Caco-2 (cell line): ENCODE results near the gene ZC3H14. TPM values are rescaled to one million over a fixed set of nuclear protein-coding genes. Genes with fewer than 3 reads are reported as not detected.

Source experiments
- BruUV-seq: library from RNA; stranded (reverse); fragments of 400-500 nt; replicated peaks from 2 replicates; lab custom pipeline; 2021; lab: Mats Ljungman, UMichigan
- CTCF ChIA-PET: fragments of 300-600 bp; sonication (Branson Sonifier 250); formaldehyde crosslinking; loops from one replicate; lab custom pipeline; 2022; ENCODE audit warnings: antibody characterized with exemption; lab: Charles Lee
- POLR2A ChIA-PET: fragments of 300-600 bp; sonication (Branson Sonifier 250); formaldehyde crosslinking; loops from one replicate; lab custom pipeline; 2022; ENCODE audit warnings: antibody characterized with exemption; lab: Charles Lee
- DNase-seq, 2 experiments: peaks; one replicate each; pipeline versions ENCODE4 v3.0.0 to v3.0.0-alpha.2; 2020 to 2022
- H3K27me3 ChIP-seq: replicated peaks from 2 replicates; pipeline ENCODE4 v1.6.0; 2011; ENCODE audit warnings: low read length; ENCODE audit not compliant: control insufficient read depth, insufficient read depth
- H3K36me3 ChIP-seq: 2 replicates; pipeline ENCODE4 v1.5.1; 2011; ENCODE audit warnings: low read length; ENCODE audit not compliant: control insufficient read depth, insufficient read depth
- H3K4me1 ChIP-seq: fragments of 250-450 bp; sonication (Bioruptor Pico); 2 replicates; pipeline ENCODE4 v1.5.1; 2020; ENCODE audit warnings: mild to moderate bottlenecking
- H3K4me3 ChIP-seq: 2 replicates; pipeline ENCODE4 v1.5.1; 2011; ENCODE audit warnings: low read depth, mild to moderate bottlenecking, control low read depth, low read length
- H3K9me3 ChIP-seq: fragments of 250-450 bp; sonication (Bioruptor Pico); 2 replicates; pipeline ENCODE4 v1.5.1; 2020; ENCODE audit warnings: mild to moderate bottlenecking, moderate library complexity
- H3K27ac Mint-ChIP-seq: one replicate; pipeline ENCODE4 v1.8.0; 2022; ENCODE audit warnings: mixed read lengths; ENCODE audit not compliant: unreplicated experiment
- H3K27me3 Mint-ChIP-seq: one replicate; pipeline ENCODE4 v1.8.0; 2022; ENCODE audit warnings: mixed read lengths; ENCODE audit not compliant: insufficient read depth, unreplicated experiment
- H3K36me3 Mint-ChIP-seq: one replicate; pipeline ENCODE4 v1.8.0; 2022; ENCODE audit warnings: mild to moderate bottlenecking, mixed read lengths; ENCODE audit not compliant: insufficient read depth, unreplicated experiment
- H3K4me1 Mint-ChIP-seq: one replicate; pipeline ENCODE4 v1.8.0; 2022; ENCODE audit warnings: low read depth, mixed read lengths; ENCODE audit not compliant: unreplicated experiment
- H3K4me3 Mint-ChIP-seq: one replicate; pipeline ENCODE4 v1.8.0; 2022; ENCODE audit warnings: mild to moderate bottlenecking, moderate library complexity, mixed read lengths; ENCODE audit not compliant: unreplicated experiment
- H3K9me3 Mint-ChIP-seq: one replicate; pipeline ENCODE4 v1.8.0; 2022; ENCODE audit warnings: mixed read lengths; ENCODE audit not compliant: unreplicated experiment
- CTCF ChIP-seq, 2 experiments: fragments of 200-600 bp in 1 of 2; IDR thresholded peaks; 1 replicate in 1 of 2; 2 replicates in 1 of 2; pipeline versions ENCODE4 v1.5.1 to v1.8.0; 2011 to 2022; ENCODE audit warnings: antibody characterized with exemption in 1 of 2, control low read depth in 1 of 2, inconsistent platforms in 1 of 2, low read depth in 1 of 2, low read length in 1 of 2, mild to moderate bottlenecking in 1 of 2, moderate library complexity in 1 of 2; ENCODE audit not compliant: insufficient read depth in 1 of 2, severe bottlenecking in 1 of 2, unreplicated experiment in 1 of 2
- intact Hi-C: fragments of 100-400 bp; cut with micrococcal nuclease; formaldehyde crosslinking; loops from one replicate; pipeline ENCODE4 v1.10.0; 2022; ENCODE audit not compliant: unreplicated experiment
- total RNA-seq: library from RNA; stranded (reverse); gene quantifications from 2 replicates; pipeline ENCODE4 v1.2.3, GENCODE V29; 2022

ZC3H14 gene
- total RNA-seq, 1 experiment from 2014 or later: 77.1 TPM

DNA sequence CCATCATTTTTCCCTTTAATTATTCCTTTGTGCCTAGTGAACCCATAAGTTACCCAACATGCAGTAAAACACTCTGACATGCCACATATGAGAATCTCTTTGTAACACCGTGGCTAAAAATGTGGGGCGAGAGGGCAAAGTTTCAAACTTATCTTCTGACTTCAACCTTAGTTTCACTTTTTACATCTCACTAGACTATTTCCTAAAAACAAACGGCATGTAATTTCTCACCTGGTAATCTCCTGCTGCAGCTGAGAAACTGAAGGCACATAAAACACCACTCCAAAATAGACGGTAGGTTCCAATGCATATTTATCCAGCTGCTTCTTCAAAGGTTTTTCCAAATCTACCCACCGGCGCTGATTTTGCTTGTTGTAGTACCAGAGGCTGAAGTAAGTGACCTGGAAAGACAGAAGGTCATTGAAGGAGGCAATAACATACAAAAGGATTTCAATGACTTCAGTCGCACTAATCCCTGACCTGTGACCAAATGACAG, 45.9 kb upstream of the ZC3H14 start:
- no peaks in the 10 kb centered on the region for H3K9me3 Mint-ChIP-seq
- ChIA-PET CTCF (interaction anchor here (0.7 kb wide), 1 partner anchor 43 kb away, joined by 3 read pairs; no protein-coding TSS in a partner anchor), POLR2A (no interaction called here)
- Histone ChIP-seq H3K4me3 (peak overlapping the region; percentile 27), H3K4me1 (peaks cover 50% of the 10 kb centered on the region), H3K9me3 (no peaks in the 10 kb centered on the region), H3K36me3 (no peaks in the 10 kb centered on the region), H3K27me3 (no peaks in the 10 kb centered on the region)
- intact Hi-C loops: loop anchor here (1.0 to 2.0 kb wide), 5 partner anchors 18 to 44 kb away; partner anchors contain the start of gene PTPN21
- peak; percentile 72 to 76 for DNase-seq
- H3K36me3 Mint-ChIP-seq: peaks cover 28% of the 10 kb centered on the region
- peaks cover 26% of the 10 kb centered on the region for H3K4me1 Mint-ChIP-seq
- H3K4me3 Mint-ChIP-seq: peak overlapping the region; percentile 78
- TF ChIP-seq CTCF (IDR thresholded peaks at IDR 0.05; ENCODE audit: insufficient read depth in 1 of 2, low read depth in 1 of 2, low read length in 1 of 2, severe bottlenecking in 1 of 2, unreplicated experiment in 1 of 2): no peak
- no peaks in the 10 kb centered on the region for H3K27me3 Mint-ChIP-seq
- no TSS peak for BruUV-seq
- peak overlapping the region; percentile 94 for H3K27ac Mint-ChIP-seq

GRCh38 chr14:88518592-88519512, 44.0 kb upstream of the ZC3H14 start:
- Mint-ChIP-seq H3K36me3 (peaks cover 28% of the 10 kb centered on the region), H3K27ac (no peak overlapping the region), H3K4me1 (peaks cover 26% of the 10 kb centered on the region), H3K9me3 (peaks cover 8% of the 10 kb centered on the region), H3K27me3 (no peaks in the 10 kb centered on the region), H3K4me3 (no peak overlapping the region)
- H3K4me3 ChIP-seq: no peak overlapping the region
- intact Hi-C loops: no loop called here
- DNase-seq: no peak
- ChIA-PET POLR2A (no interaction called here), CTCF (interaction anchor here (0.6 kb wide), 1 partner anchor 41 kb away, joined by 5 read pairs; no protein-coding TSS in a partner anchor)
- no peaks in the 10 kb centered on the region for H3K9me3 ChIP-seq
- peaks cover 51% of the 10 kb centered on the region for H3K4me1 ChIP-seq
- TF ChIP-seq CTCF (IDR thresholded peaks at IDR 0.05; ENCODE audit: insufficient read depth in 1 of 2, low read depth in 1 of 2, low read length in 1 of 2, severe bottlenecking in 1 of 2, unreplicated experiment in 1 of 2): no peak
- H3K27me3 ChIP-seq: no peaks in the 10 kb centered on the region
- BruUV-seq: no TSS peak
- H3K36me3 ChIP-seq: no peaks in the 10 kb centered on the region

DNA sequence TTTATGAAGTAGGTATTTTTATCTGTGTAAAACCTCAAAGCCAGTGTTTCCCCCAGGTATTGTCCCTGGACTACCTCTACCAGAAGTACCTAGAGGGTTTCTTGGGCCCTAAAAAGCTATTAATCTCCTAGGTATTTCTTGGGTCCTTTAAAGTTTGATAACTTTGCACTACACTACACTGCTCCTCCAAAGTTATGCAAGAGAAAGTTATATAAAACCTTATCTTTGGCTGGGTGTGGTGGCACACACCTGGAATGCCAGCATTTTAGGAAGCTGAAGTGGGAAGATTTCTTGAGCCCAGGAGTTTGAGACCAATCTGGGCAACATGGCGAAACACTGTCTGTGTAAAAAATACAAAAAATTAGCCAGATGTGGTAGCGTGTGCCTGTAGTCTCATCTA, 42.9 kb upstream of the ZC3H14 start:
- Histone ChIP-seq H3K4me1 (peaks cover 51% of the 10 kb centered on the region), H3K36me3 (no peaks in the 10 kb centered on the region), H3K27me3 (no peaks in the 10 kb centered on the region), H3K9me3 (no peaks in the 10 kb centered on the region), H3K4me3 (no peak overlapping the region)
- Mint-ChIP-seq H3K9me3 (peaks cover 10% of the 10 kb centered on the region), H3K27ac (no peak overlapping the region), H3K4me3 (no peak overlapping the region), H3K36me3 (peaks cover 22% of the 10 kb centered on the region), H3K27me3 (no peaks in the 10 kb centered on the region), H3K4me1 (peaks cover 24% of the 10 kb centered on the region)
- CTCF ChIA-PET: no interaction called here
- no TSS peak for BruUV-seq
- TF ChIP-seq CTCF (IDR thresholded peaks at IDR 0.05; ENCODE audit: insufficient read depth in 1 of 2, low read depth in 1 of 2, low read length in 1 of 2, severe bottlenecking in 1 of 2, unreplicated experiment in 1 of 2): no peak
- POLR2A ChIA-PET: no interaction called here
- no peak for DNase-seq
- intact Hi-C loops: no loop called here
